GM23248 (cell line): ENCODE data around the gene GAK. TPM values are rescaled to one million over a fixed set of nuclear protein-coding genes. Genes with fewer than 3 reads are reported as not detected.

Source experiments
- DNase-seq: peaks from one replicate; pipeline ENCODE4 v3.0.0-alpha.2; 2015
- H2AFZ ChIP-seq: fragments of 200-600 bp; sonication (generic); 2 replicates; pipeline ENCODE4 v1.6.1; 2016; ENCODE audit warnings: antibody characterized with exemption
- H3F3A ChIP-seq: fragments of 200-600 bp; sonication (generic); 2 replicates; pipeline ENCODE4 v1.6.1; 2016; ENCODE audit warnings: mild to moderate bottlenecking, antibody characterized with exemption, mixed run types; ENCODE audit not compliant: insufficient read depth
- H3K27ac ChIP-seq: fragments of 200-600 bp; sonication (generic); 2 replicates; pipeline ENCODE4 v1.5.1; 2016; ENCODE audit warnings: mild to moderate bottlenecking
- H3K27me3 ChIP-seq: fragments of 200-600 bp; sonication (generic); replicated peaks from 2 replicates; pipeline ENCODE4 v1.6.1; 2016; ENCODE audit warnings: mild to moderate bottlenecking; ENCODE audit not compliant: insufficient read depth
- H3K36me3 ChIP-seq: fragments of 200-600 bp; sonication (generic); 2 replicates; pipeline ENCODE4 v1.6.1; 2016; ENCODE audit warnings: low read depth, mild to moderate bottlenecking
- H3K4me1 ChIP-seq: fragments of 200-600 bp; sonication (generic); 2 replicates; pipeline ENCODE4 v1.6.1; 2016; ENCODE audit warnings: mild to moderate bottlenecking; ENCODE audit not compliant: insufficient read depth
- H3K4me2 ChIP-seq: fragments of 200-600 bp; sonication (generic); one replicate; pipeline ENCODE4 v1.6.1; 2016; ENCODE audit warnings: mild to moderate bottlenecking; ENCODE audit not compliant: unreplicated experiment
- H3K4me3 ChIP-seq: fragments of 200-600 bp; sonication (generic); 2 replicates; pipeline ENCODE4 v1.5.1; 2016; ENCODE audit warnings: mild to moderate bottlenecking
- H3K79me2 ChIP-seq: fragments of 200-600 bp; sonication (generic); 2 replicates; pipeline ENCODE4 v1.6.1; 2016; ENCODE audit warnings: mild to moderate bottlenecking; ENCODE audit not compliant: insufficient read depth
- H3K9ac ChIP-seq: fragments of 200-600 bp; sonication (generic); 2 replicates; pipeline ENCODE4 v1.6.1; 2016; ENCODE audit warnings: mild to moderate bottlenecking
- H3K9me2 ChIP-seq: fragments of 200-600 bp; sonication (generic); 2 replicates; pipeline ENCODE4 v1.6.1; 2016; ENCODE audit warnings: mixed run types, mild to moderate bottlenecking, moderate library complexity; ENCODE audit not compliant: insufficient read depth
- H3K9me3 ChIP-seq: fragments of 200-600 bp; sonication (generic); one replicate; pipeline ENCODE4 v1.6.1; 2017; ENCODE audit warnings: low read depth
- H4K20me1 ChIP-seq: fragments of 200-600 bp; sonication (generic); 2 replicates; pipeline ENCODE4 v1.6.0; 2016; ENCODE audit not compliant: insufficient read depth
- EZH2 ChIP-seq: fragments of 200-600 bp; sonication (generic); IDR thresholded peaks from 2 replicates; pipeline ENCODE4 v1.6.1; 2018; ENCODE audit warnings: antibody characterized with exemption, mild to moderate bottlenecking; ENCODE audit not compliant: insufficient read depth, poor library complexity, severe bottlenecking
- EZH2phosphoT487 ChIP-seq: fragments of 200-600 bp; sonication (generic); IDR thresholded peaks from 2 replicates; pipeline ENCODE4 v1.6.1; 2018; ENCODE audit warnings: antibody characterized with exemption, moderate library complexity, mild to moderate bottlenecking, low read depth; ENCODE audit not compliant: insufficient read depth
- WGBS, 2 experiments: methylation state at CpG; one replicate each; pipeline ENCODE4 v1.1.6; 2015 to 2017; ENCODE audit warnings: low lambda C conversion rate in 2 of 2, low coverage in 1 of 2; ENCODE audit errors: missing lambda C conversion rate in 2 of 2; 5-methylcytosine and 5-hydroxymethylcytosine counted together
- in situ Hi-C: fragments of 300-500 bp; cut with MboI; formaldehyde crosslinking; loops from 2 replicates; pipeline ENCODE4 v1.15.0; 2020
- polyA plus RNA-seq: library from polyadenylated mRNA; unstranded; fragments of >200 nt; fragmentation: Nextera tagmentation; extraction: Ambion mirVana; gene quantifications from 2 replicates; pipeline ENCODE4 v1.2.1, GENCODE V29; 2016
- total RNA-seq: library from RNA; depleted of rRNA; stranded (reverse); fragments of >200 nt; shearing (Covaris generic); gene quantifications from 2 replicates; pipeline ENCODE4 v1.2.3, GENCODE V29; 2014

GAK gene
- total and polyA plus RNA-seq, 2 experiments from 2014 or later, result 41.1 to 86.7 TPM

DNA sequence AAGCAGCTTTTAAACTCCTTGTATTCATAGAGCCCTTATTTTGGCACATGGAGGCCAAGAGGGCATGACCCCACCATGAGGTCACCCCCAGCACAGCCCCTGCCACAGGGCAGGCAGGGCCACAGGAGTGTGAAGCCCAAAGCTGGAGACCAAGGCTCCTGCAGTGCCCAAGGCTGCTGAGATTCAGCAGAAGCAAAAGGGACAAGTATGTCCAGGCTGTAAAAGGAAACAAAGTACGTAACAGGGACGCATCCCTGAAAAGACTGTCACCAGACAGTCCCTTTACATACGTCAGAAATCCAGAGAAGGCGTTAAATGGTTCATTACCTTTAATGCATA lies 18.9 kb downstream of the GAK start:
- Histone ChIP-seq H3K27me3 (no peaks in the 10 kb centered on the region), H3K36me3 (no peaks in the 10 kb centered on the region), H3K9ac (no peak overlapping the region), H2AFZ (no peak overlapping the region), H3K9me2 (no peaks in the 10 kb centered on the region), H3K4me2 (no peak overlapping the region), H3K9me3 (no peaks in the 10 kb centered on the region), H3K4me3 (no peak overlapping the region), H3K4me1 (no peaks in the 10 kb centered on the region), H3K79me2 (peaks cover 86% of the 10 kb centered on the region), H3F3A (no peaks in the 10 kb centered on the region), H4K20me1 (peaks cover 5% of the 10 kb centered on the region; the same call in 1 of the 2 replicates), H3K27ac (no peak overlapping the region)
- in situ Hi-C loops, result no loop called here
- 96 to 100% methylated on average over 4 of the region's 4 CpGs for WGBS, 2 experiments
- DNase-seq, result no peak
- TF ChIP-seq EZH2phosphoT487, result no peak
- TF ChIP-seq EZH2, result no peak

- Histone ChIP-seq H3K9ac (no peak overlapping the region), H3K9me3 (no peaks in the 10 kb centered on the region), H3K4me1 (no peaks in the 10 kb centered on the region), H3K27ac (no peak overlapping the region), H3K27me3 (no peaks in the 10 kb centered on the region), H2AFZ (no peak overlapping the region), H3K4me2 (no peak overlapping the region), H3K4me3 (no peak overlapping the region), H4K20me1 (peaks cover 5% of the 10 kb centered on the region; the same call in 1 of the 2 replicates), H3K9me2 (no peaks in the 10 kb centered on the region), H3F3A (no peaks in the 10 kb centered on the region), H3K36me3 (no peaks in the 10 kb centered on the region), H3K79me2 (peaks cover 84% of the 10 kb centered on the region)
- 84 to 86% methylated on average over 19 of the region's 19 CpGs for WGBS, 2 experiments
- no peak for TF ChIP-seq EZH2phosphoT487
- TF ChIP-seq EZH2, result no peak
- no peak for DNase-seq
- in situ Hi-C loops, result no loop called here
Observed at GRCh38 chr4:912548-913279, 19.4 kb downstream of the GAK start.

DNA sequence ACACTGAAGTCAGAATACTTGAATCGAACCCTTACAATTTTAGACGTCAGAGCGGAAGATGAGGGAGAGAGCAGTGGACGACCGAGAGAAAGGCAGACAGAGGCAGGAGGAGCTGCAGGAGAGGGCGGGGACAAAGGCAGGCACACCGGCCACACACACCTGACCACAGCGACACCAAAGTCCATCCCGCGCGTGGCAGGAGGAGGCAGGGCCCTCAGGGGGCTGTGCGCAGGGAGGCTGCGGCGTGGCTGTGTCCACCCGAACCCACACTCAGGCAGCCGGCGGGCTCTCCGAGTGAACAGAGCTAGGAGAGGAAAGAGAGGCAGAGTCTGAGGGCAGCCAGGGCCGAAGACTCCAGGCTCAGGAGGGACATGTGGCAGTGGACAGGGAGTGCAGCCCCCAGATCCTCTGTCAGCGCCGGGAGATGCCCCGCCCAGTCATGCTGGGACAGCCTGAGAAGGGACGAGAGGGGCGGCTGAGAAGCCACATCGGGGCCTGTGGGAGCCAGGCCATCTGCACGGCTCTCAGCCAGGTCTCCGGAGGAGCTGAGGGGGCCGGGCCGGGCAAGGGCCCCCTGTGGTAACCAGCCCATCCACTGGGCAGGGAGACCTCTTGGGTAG lies 20.1 kb downstream of the GAK start:
- H3K27me3 ChIP-seq, result no peaks in the 10 kb centered on the region
- no peak overlapping the region for H3K27ac ChIP-seq
- H3K9me3 ChIP-seq, result no peaks in the 10 kb centered on the region
- H3K9ac ChIP-seq, result no peak overlapping the region
- H4K20me1 ChIP-seq, result peaks cover 5% of the 10 kb centered on the region; the same call in 1 of the 2 replicates
- no peak for DNase-seq
- 88 to 92% methylated on average over 27 to 29 of the region's 29 CpGs for WGBS, 2 experiments
- H2AFZ ChIP-seq, result no peak overlapping the region
- H3K4me3 ChIP-seq, result no peak overlapping the region
- no peak overlapping the region for H3K4me2 ChIP-seq
- TF ChIP-seq EZH2, result no peak
- TF ChIP-seq EZH2phosphoT487, result no peak
- no peaks in the 10 kb centered on the region for H3K9me2 ChIP-seq
- H3F3A ChIP-seq, result no peaks in the 10 kb centered on the region
- in situ Hi-C loops, result no loop called here
- no peaks in the 10 kb centered on the region for H3K4me1 ChIP-seq
- no peaks in the 10 kb centered on the region for H3K36me3 ChIP-seq
- H3K79me2 ChIP-seq, result peaks cover 84% of the 10 kb centered on the region

DNA sequence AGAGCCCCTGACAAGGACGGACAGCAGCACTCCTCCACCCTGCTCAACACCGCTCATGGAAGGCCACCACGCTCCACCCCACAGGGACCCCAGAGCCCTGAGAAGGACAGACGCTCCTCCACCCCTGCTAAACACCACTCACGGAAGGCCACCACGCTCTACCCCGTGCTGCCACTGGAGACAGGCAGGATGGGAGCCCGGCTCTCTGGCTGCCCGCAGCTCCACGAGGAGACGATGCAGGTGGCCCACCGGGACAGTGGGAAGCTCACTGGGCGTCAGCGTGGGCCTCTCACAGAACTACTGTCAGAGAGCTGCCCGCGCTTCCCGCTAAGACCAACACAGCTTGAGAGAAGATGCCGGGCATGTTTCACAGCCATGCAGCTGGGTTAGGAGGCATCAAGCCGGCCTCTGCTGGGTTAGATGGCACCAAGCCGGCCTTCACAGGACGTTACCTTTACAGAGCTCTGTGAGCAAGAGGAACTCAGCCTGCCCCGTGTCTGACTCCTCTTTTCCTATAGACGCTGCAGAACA lies 20.8 kb downstream of the GAK start:
- Histone ChIP-seq H2AFZ (no peak overlapping the region), H3K9ac (no peak overlapping the region), H3K79me2 (peaks cover 84% of the 10 kb centered on the region), H3K4me3 (no peak overlapping the region), H3K27me3 (no peaks in the 10 kb centered on the region), H3K4me1 (no peaks in the 10 kb centered on the region), H4K20me1 (peaks cover 5% of the 10 kb centered on the region; the same call in 1 of the 2 replicates), H3K36me3 (no peaks in the 10 kb centered on the region), H3F3A (no peaks in the 10 kb centered on the region), H3K4me2 (no peak overlapping the region), H3K9me2 (no peaks in the 10 kb centered on the region), H3K9me3 (no peaks in the 10 kb centered on the region), H3K27ac (no peak overlapping the region)
- 98% methylated on average over 23 of the region's 23 CpGs for WGBS, 2 experiments
- in situ Hi-C loops, result no loop called here
- DNase-seq, result no peak
- TF ChIP-seq EZH2 (no peak), EZH2phosphoT487 (no peak)
